Fibroblast of lung (primary cell): ENCODE measurements around the gene CHCHD2. TPM values are rescaled to one million over a fixed set of nuclear protein-coding genes. Genes with fewer than 3 reads are reported as not detected.
"Not testable (repeated sequence)": the region's sequence is repeated elsewhere in the genome, so short reads cannot be mapped to it uniquely, and the experiment has no call there.

Source experiments
- DNase-seq, 2 donors: peaks; one replicate each; pipeline versions ENCODE4 v3.0.0 to v3.0.0-alpha.2; 2010; ENCODE audit warnings: low read depth in 2 of 2
- H2AFZ ChIP-seq: 2 replicates; pipeline ENCODE4 v1.5.1; 2012; ENCODE audit warnings: low read length, control low read depth, inconsistent platforms
- H3K27ac ChIP-seq: 2 replicates; pipeline ENCODE4 v1.5.1; 2011; ENCODE audit warnings: low read length, control low read depth; ENCODE audit not compliant: insufficient read depth
- H3K27me3 ChIP-seq: 2 replicates; pipeline ENCODE4 v1.5.1; 2011; ENCODE audit warnings: mild to moderate bottlenecking, low read length; ENCODE audit not compliant: control insufficient read depth, insufficient read depth
- H3K36me3 ChIP-seq: 2 replicates; pipeline ENCODE4 v1.5.1; 2011; ENCODE audit warnings: low read length; ENCODE audit not compliant: control insufficient read depth, insufficient read depth
- H3K4me1 ChIP-seq: 2 replicates; pipeline ENCODE4 v1.5.1; 2011; ENCODE audit warnings: low read length; ENCODE audit not compliant: control insufficient read depth, insufficient read depth; ENCODE audit errors: extremely low read depth
- H3K4me2 ChIP-seq: 2 replicates; pipeline ENCODE4 v1.5.1; 2011; ENCODE audit warnings: low read length, control low read depth; ENCODE audit not compliant: insufficient read depth; ENCODE audit errors: extremely low read depth
- H3K4me3 ChIP-seq, 4 experiments: fragments of 200-600 bp in 1 of 4; sonication (generic) in 1 of 4; replicated peaks in 1 of 4; 2 replicates each; pipeline ENCODE4 v1.5.1; 2011 to 2016; ENCODE audit warnings: low read length in 4 of 4, low read depth in 3 of 4, mild to moderate bottlenecking in 3 of 4, control low read depth in 2 of 4, inconsistent platforms in 1 of 4, mixed read lengths in 1 of 4; ENCODE audit not compliant: insufficient read depth in 1 of 4; ENCODE audit errors: control extremely low read depth in 1 of 4
- H3K79me2 ChIP-seq: 2 replicates; pipeline ENCODE4 v1.5.1; 2012; ENCODE audit warnings: mild to moderate bottlenecking, low read length, inconsistent platforms; ENCODE audit not compliant: control insufficient read depth, insufficient read depth
- H3K9ac ChIP-seq: 2 replicates; pipeline ENCODE4 v1.5.1; 2011; ENCODE audit warnings: mild to moderate bottlenecking, low read length, control low read depth; ENCODE audit not compliant: insufficient read depth
- H3K9me3 ChIP-seq: 2 replicates; pipeline ENCODE4 v1.5.1; 2012; ENCODE audit warnings: low read depth, low read length; ENCODE audit not compliant: control insufficient read depth, insufficient read depth
- H4K20me1 ChIP-seq: 2 replicates; pipeline ENCODE4 v1.5.1; 2011; ENCODE audit warnings: low read length; ENCODE audit not compliant: control insufficient read depth, insufficient read depth; ENCODE audit errors: extremely low read depth
- EZH2 ChIP-seq: IDR thresholded peaks from 2 replicates; pipeline ENCODE4 v1.5.1; 2012; ENCODE audit warnings: low read length, control low read depth, mild to moderate bottlenecking; ENCODE audit errors: missing control alignments
- polyA minus RNA-seq: library from RNA; depleted of rRNA, polyadenylated mRNA; stranded (reverse); fragments of >200 nt; gene quantifications from 2 replicates; pipeline ENCODE4 v1.2.3, GENCODE V29; 2011; ENCODE audit warnings: low replicate concordance
- polyA plus RNA-seq, 2 donors: library from polyadenylated mRNA; depleted of rRNA in 1 of 2; stranded (reverse) in 1 of 2; unstranded in 1 of 2; fragments of >200 nt; gene quantifications; 2 replicates each; pipeline ENCODE4 v1.2.1, GENCODE V29; 2011 to 2012; ENCODE audit warnings: missing spikeins in 1 of 2
- total RNA-seq: library from RNA; depleted of rRNA; stranded (reverse); fragments of >200 nt; gene quantifications from 2 replicates; pipeline ENCODE4 v1.2.1, GENCODE V29; 2014
- TF ChIP-seq, protein P1 (sequence below), 2 donors: IDR thresholded peaks in 1 of 2; conservative IDR thresholded peaks in 1 of 2; 1 replicate in 1 of 2; 2 replicates in 1 of 2; pipeline ENCODE4 v1.5.1; 2011 to 2012; ENCODE audit warnings: low read length in 2 of 2, control low read depth in 1 of 2, inconsistent platforms in 1 of 2, low read depth in 1 of 2, mild to moderate bottlenecking in 1 of 2

Gene CHCHD2, protein sequence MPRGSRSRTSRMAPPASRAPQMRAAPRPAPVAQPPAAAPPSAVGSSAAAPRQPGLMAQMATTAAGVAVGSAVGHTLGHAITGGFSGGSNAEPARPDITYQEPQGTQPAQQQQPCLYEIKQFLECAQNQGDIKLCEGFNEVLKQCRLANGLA
- total RNA-seq (224 and 338 TPM in 2 replicates), polyA plus RNA-seq (232 and 313 TPM in 2 replicates), polyA minus RNA-seq (96.5 and 98.0 TPM in 2 replicates)
- polyA plus RNA-seq (2012): 394 and 548 TPM in 2 replicates

DNA sequence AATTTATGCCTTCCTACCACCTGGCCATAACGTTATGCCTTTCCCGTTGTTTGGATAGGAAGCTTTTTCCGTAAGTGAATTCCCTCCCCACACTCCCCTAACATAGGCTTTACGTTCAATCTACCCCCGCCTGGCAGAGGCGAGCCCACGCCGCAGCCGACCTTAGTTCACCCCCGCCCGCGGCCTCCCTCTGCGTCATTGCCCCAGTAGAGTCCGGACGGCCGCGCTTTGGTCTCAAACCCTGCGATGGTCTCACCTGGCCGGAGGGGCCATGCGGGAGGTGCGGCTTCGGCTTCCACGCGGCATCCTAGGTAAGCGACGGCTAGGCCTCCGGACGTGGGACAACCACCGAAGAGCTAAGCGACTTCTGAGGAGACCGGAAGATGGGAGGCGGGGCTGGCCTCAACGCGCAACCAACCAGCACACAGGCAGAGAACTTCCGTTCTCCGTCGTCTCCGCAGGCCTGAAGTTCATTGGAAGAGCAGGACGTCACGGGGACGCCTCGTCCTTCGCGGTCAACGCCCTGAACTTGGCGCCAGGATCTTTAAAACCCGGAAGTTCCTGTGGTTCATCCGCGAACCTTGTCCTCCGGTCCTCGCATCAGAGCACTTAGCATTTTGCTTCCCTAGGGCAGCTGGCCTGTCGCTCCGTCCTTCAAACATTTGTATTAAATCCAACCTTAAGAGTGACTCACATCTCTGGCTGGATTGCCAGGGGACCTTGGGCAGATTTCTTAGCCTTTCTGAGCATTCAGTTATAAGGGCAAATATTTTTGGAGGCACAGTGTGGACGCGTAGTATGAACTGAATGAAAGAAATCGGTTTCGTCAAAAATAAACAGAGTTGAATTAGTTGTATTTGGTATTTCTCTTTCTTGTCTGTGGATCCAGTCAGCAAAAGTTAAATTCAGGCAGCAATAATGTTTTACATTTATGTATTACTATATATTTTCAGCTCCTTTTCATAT is at the start of gene CHCHD2:
Gene CHCHD2 (minus strand): TSS at position 369 of the 966 bp plus-strand sequence. CDS start 63 bp downstream, at position 306.
- Histone ChIP-seq H3K27me3 (no peaks in the 10 kb centered on the region), H2AFZ (peak within 1 kb of the TSS; percentile 76), H3K4me1 (no peaks in the 10 kb centered on the region), H3K9me3 (no peaks in the 10 kb centered on the region), H3K9ac (peak within 1 kb of the TSS; percentile 94), H3K4me3 (peak within 1 kb of the TSS; percentile 78 to 100 (median 87)), H3K27ac (peak within 1 kb of the TSS; percentile 98), H4K20me1 (no peaks in the 10 kb centered on the region), H3K79me2 (peaks cover 27% of the 10 kb centered on the region), H3K4me2 (peak within 1 kb of the TSS; percentile 92), H3K36me3 (peaks cover 5% of the 10 kb centered on the region)
- no peak for TF ChIP-seq EZH2
- TF ChIP-seq, protein P1, sequence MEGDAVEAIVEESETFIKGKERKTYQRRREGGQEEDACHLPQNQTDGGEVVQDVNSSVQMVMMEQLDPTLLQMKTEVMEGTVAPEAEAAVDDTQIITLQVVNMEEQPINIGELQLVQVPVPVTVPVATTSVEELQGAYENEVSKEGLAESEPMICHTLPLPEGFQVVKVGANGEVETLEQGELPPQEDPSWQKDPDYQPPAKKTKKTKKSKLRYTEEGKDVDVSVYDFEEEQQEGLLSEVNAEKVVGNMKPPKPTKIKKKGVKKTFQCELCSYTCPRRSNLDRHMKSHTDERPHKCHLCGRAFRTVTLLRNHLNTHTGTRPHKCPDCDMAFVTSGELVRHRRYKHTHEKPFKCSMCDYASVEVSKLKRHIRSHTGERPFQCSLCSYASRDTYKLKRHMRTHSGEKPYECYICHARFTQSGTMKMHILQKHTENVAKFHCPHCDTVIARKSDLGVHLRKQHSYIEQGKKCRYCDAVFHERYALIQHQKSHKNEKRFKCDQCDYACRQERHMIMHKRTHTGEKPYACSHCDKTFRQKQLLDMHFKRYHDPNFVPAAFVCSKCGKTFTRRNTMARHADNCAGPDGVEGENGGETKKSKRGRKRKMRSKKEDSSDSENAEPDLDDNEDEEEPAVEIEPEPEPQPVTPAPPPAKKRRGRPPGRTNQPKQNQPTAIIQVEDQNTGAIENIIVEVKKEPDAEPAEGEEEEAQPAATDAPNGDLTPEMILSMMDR (conservative IDR thresholded peaks at IDR 0.05 in 1 of 2, IDR thresholded peaks at IDR 0.05 in 1 of 2; ENCODE audit: low read depth in 1 of 2, low read length in 2 of 2): no peak
- peak; percentile 99 for DNase-seq

- not testable (repeated sequence) for H3K4me1 ChIP-seq, H3K9me3 ChIP-seq, H3K4me3 ChIP-seq, H3K4me2 ChIP-seq, H3K36me3 ChIP-seq, H3K27ac ChIP-seq, H3K9ac ChIP-seq, DNase-seq, H4K20me1 ChIP-seq, H2AFZ ChIP-seq, H3K27me3 ChIP-seq, H3K79me2 ChIP-seq
Observed at GRCh38 chr7:56131062-56131461, 24.8 kb upstream of the CHCHD2 start.

- Histone ChIP-seq H2AFZ (no peak overlapping the region), H3K4me3 (no peak overlapping the region), H3K27me3 (no peaks in the 10 kb centered on the region), H3K4me2 (no peak overlapping the region), H3K9ac (no peak overlapping the region), H4K20me1 (no peaks in the 10 kb centered on the region), H3K79me2 (no peaks in the 10 kb centered on the region), H3K9me3 (no peaks in the 10 kb centered on the region), H3K4me1 (no peaks in the 10 kb centered on the region), H3K36me3 (no peaks in the 10 kb centered on the region), H3K27ac (no peak overlapping the region)
- no peak for TF ChIP-seq EZH2
- TF ChIP-seq, protein P1 (conservative IDR thresholded peaks at IDR 0.05 in 1 of 2, IDR thresholded peaks at IDR 0.05 in 1 of 2; ENCODE audit: low read depth in 1 of 2, low read length in 2 of 2): no peak
- DNase-seq: no peak
Observed at GRCh38 chr7:56127241-56127975, 21.1 kb upstream of the CHCHD2 start.
